HCT116 (cell line): ENCODE results near the gene OXCT1. TPM values are rescaled to one million over a fixed set of nuclear protein-coding genes. Genes with fewer than 3 reads are reported as not detected.

ENCODE experiments used
- ATAC-seq: fragments of 200-7000 bp; cut with Tn5 transposase; 2 replicates; pipeline ENCODE4 v1.9.1; 2020; ENCODE audit warnings: mild to moderate bottlenecking, moderate library complexity
- BruUV-seq: library from RNA; stranded (reverse); fragments of 400-500 nt; replicated peaks from 2 replicates; lab custom pipeline; 2021; lab: Mats Ljungman, UMichigan
- CTCF ChIA-PET: fragments of 300-600 bp; sonication (Branson Sonifier 250); formaldehyde crosslinking; loops from one replicate; lab custom pipeline; 2021; ENCODE audit warnings: antibody characterized with exemption; lab: Charles Lee
- POLR2A ChIA-PET: fragments of 300-600, 350-600 bp; sonication (Branson Sonifier 250); formaldehyde crosslinking; loops from one replicate; lab custom pipeline; 2021; ENCODE audit warnings: antibody characterized with exemption; lab: Charles Lee
- RAD21 ChIA-PET, 2 experiments: fragments of 300-600 bp; sonication (Branson Sonifier 250); formaldehyde crosslinking; loops; one replicate each; lab custom pipeline; 2023; ENCODE audit warnings: low total read pairs in 2 of 2; ENCODE audit not compliant: uncharacterized antibody in 2 of 2, unreplicated experiment in 2 of 2, low non-redundant PET in 1 of 2; lab: Charles Lee
- DNase-seq: peaks from one replicate; pipeline ENCODE4 v3.0.0-alpha.2; 2010; ENCODE audit warnings: low read depth, low spot score
- H2AFZ ChIP-seq: fragments of 200-600 bp; shearing (Covaris generic), sonication (generic); 2 replicates; pipeline ENCODE4 v1.6.1; 2017; ENCODE audit warnings: low read depth, mixed run types, mixed read lengths, antibody characterized with exemption, low read length; ENCODE audit not compliant: poor library complexity, severe bottlenecking
- H3K27ac ChIP-seq: 2 replicates; pipeline ENCODE4 v1.5.1; 2012; ENCODE audit warnings: low read depth, low read length
- H3K27me3 ChIP-seq: fragments of 200-600 bp; sonication (generic); 2 replicates; pipeline ENCODE4 v1.6.1; 2016; ENCODE audit warnings: mixed run types, low read length, mixed read lengths; ENCODE audit not compliant: insufficient read depth
- H3K36me3 ChIP-seq, 2 experiments: fragments of 200-500 bp in 1 of 2; fragments of 200-600 bp in 1 of 2; sonication (Bioruptor generic) in 1 of 2; sonication (generic) in 1 of 2; 2 replicates each; pipeline versions ENCODE4 v1.5.1 to v1.6.1; 2014 to 2016; ENCODE audit warnings: low read length in 2 of 2, inconsistent platforms in 1 of 2, mixed read lengths in 1 of 2, mixed run types in 1 of 2; ENCODE audit not compliant: insufficient read depth in 2 of 2, control insufficient read depth in 1 of 2
- H3K4me1 ChIP-seq, 2 experiments: fragments of 200-600 bp in 1 of 2; sonication (generic) in 1 of 2; 2 replicates each; pipeline versions ENCODE4 v1.5.1 to v1.6.1; 2012 to 2017; ENCODE audit warnings: low read length in 2 of 2, inconsistent platforms in 1 of 2, mild to moderate bottlenecking in 1 of 2, mixed read lengths in 1 of 2, mixed run types in 1 of 2, moderate library complexity in 1 of 2; ENCODE audit not compliant: insufficient read depth in 2 of 2, control insufficient read depth in 1 of 2
- H3K4me2 ChIP-seq: fragments of 200-600 bp; sonication (generic); 2 replicates; pipeline ENCODE4 v1.6.1; 2017; ENCODE audit warnings: mixed run types, low read length, mixed read lengths
- H3K4me3 ChIP-seq, 2 experiments: fragments of 200-600 bp in 1 of 2; sonication (generic) in 1 of 2; replicated peaks in 1 of 2; 2 replicates each; pipeline ENCODE4 v1.5.1; 2011 to 2016; ENCODE audit warnings: low read length in 2 of 2, control low read depth in 1 of 2, low read depth in 1 of 2, mild to moderate bottlenecking in 1 of 2, mixed read lengths in 1 of 2, mixed run types in 1 of 2
- H3K79me2 ChIP-seq: fragments of 200-600 bp; sonication (generic); 2 replicates; pipeline ENCODE4 v1.6.1; 2017; ENCODE audit warnings: mild to moderate bottlenecking, mixed run types, low read length, moderate library complexity, mixed read lengths; ENCODE audit not compliant: insufficient read depth
- H3K9ac ChIP-seq: fragments of 200-600 bp; sonication (generic); 2 replicates; pipeline ENCODE4 v1.6.1; 2016; ENCODE audit warnings: low read length, mixed read lengths
- H3K9me2 ChIP-seq: fragments of 200-600 bp; sonication (generic), shearing (Covaris generic); 2 replicates; pipeline ENCODE4 v1.6.1; 2017; ENCODE audit warnings: mixed run types, mild to moderate bottlenecking, moderate library complexity; ENCODE audit not compliant: insufficient read depth
- H3K9me3 ChIP-seq, 2 experiments: fragments of 200-500 bp in 1 of 2; fragments of 200-600 bp in 1 of 2; sonication (Bioruptor generic) in 1 of 2; sonication (generic) in 1 of 2; 2 replicates each; pipeline ENCODE4 v1.6.1; 2014 to 2017; ENCODE audit warnings: low read length in 2 of 2, mixed read lengths in 2 of 2, inconsistent platforms in 1 of 2, low read depth in 1 of 2, mild to moderate bottlenecking in 1 of 2, mixed run types in 1 of 2, moderate library complexity in 1 of 2; ENCODE audit not compliant: control insufficient read depth in 1 of 2, insufficient read depth in 1 of 2
- H4K20me1 ChIP-seq: fragments of 200-600 bp; sonication (generic), shearing (Covaris generic); 2 replicates; pipeline ENCODE4 v1.6.1; 2017; ENCODE audit warnings: mixed run types, mild to moderate bottlenecking, moderate library complexity; ENCODE audit not compliant: insufficient read depth
- ATF3 ChIP-seq: IDR thresholded peaks from 2 replicates; pipeline ENCODE4 v1.6.1; 2012
- CBX3 ChIP-seq: IDR thresholded peaks from 2 replicates; pipeline ENCODE4 v1.6.1; 2012; ENCODE audit warnings: low read depth
- CTCF ChIP-seq, 3 experiments: fragments of 200-600 bp in 1 of 3; sonication (generic) in 1 of 3; IDR thresholded peaks in 2 of 3; conservative IDR thresholded peaks in 1 of 3; 2 replicates each; pipeline ENCODE4 v1.5.1; 2012 to 2017; ENCODE audit warnings: low read depth in 2 of 3, low read length in 2 of 3, antibody characterized with exemption in 1 of 3, borderline replicate concordance in 1 of 3, control low read depth in 1 of 3, mild to moderate bottlenecking in 1 of 3, mixed read lengths in 1 of 3, mixed run types in 1 of 3, moderate library complexity in 1 of 3; ENCODE audit not compliant: insufficient read depth in 1 of 3
- EGR1 ChIP-seq: IDR thresholded peaks from 2 replicates; pipeline ENCODE4 v1.6.1; 2012; ENCODE audit warnings: low read depth
- ELF1 ChIP-seq: IDR thresholded peaks from 2 replicates; pipeline ENCODE4 v1.6.1; 2012; ENCODE audit warnings: low read depth, borderline replicate concordance
- EZH2 ChIP-seq: fragments of 200-600 bp; sonication (generic); IDR thresholded peaks from 2 replicates; pipeline ENCODE4 v1.6.1; 2017; ENCODE audit warnings: antibody characterized with exemption, mixed run types
- MAX ChIP-seq: IDR thresholded peaks from 2 replicates; pipeline ENCODE4 v1.6.1; 2012
- POLR2A ChIP-seq: IDR thresholded peaks from 2 replicates; pipeline ENCODE4 v1.7.0; 2011; ENCODE audit warnings: borderline replicate concordance; ENCODE audit not compliant: insufficient read depth, insufficient read length; ENCODE audit errors: extremely low read depth
- POLR2AphosphoS5 ChIP-seq: IDR thresholded peaks from 2 replicates; pipeline ENCODE4 v1.6.1; 2011; ENCODE audit warnings: mild to moderate bottlenecking, low read depth, low read length, moderate library complexity
- SIN3A ChIP-seq: IDR thresholded peaks from 2 replicates; pipeline ENCODE4 v1.6.1; 2012; ENCODE audit warnings: low read depth
- SP1 ChIP-seq: IDR thresholded peaks from 2 replicates; pipeline ENCODE4 v1.6.1; 2012; ENCODE audit warnings: low read depth
- SRF ChIP-seq: IDR thresholded peaks from 2 replicates; pipeline ENCODE4 v1.6.1; 2012; ENCODE audit warnings: low read depth
- YY1 ChIP-seq: IDR thresholded peaks from 2 replicates; pipeline ENCODE4 v1.6.1; 2011; ENCODE audit warnings: low read length, low read depth, moderate library complexity, mild to moderate bottlenecking; ENCODE audit not compliant: insufficient replicate concordance; ENCODE audit errors: extremely low read depth
- ZBTB33 ChIP-seq: IDR thresholded peaks from 2 replicates; pipeline ENCODE4 v1.6.1; 2011; ENCODE audit warnings: mild to moderate bottlenecking, low read length, moderate library complexity; ENCODE audit not compliant: insufficient replicate concordance; ENCODE audit errors: extremely low read depth
- ZFX ChIP-seq: fragments of 450-650 bp; IDR thresholded peaks from 2 replicates; pipeline ENCODE4 v1.6.1; 2017
- intact Hi-C: fragments of 100-400 bp; cut with micrococcal nuclease; formaldehyde crosslinking; loops from 2 replicates; pipeline ENCODE4 v1.10.0; 2022
- total RNA-seq: library from RNA; stranded (reverse); gene quantifications from one replicate; pipeline ENCODE4 v1.2.1, GENCODE V29; 2021; ENCODE audit not compliant: unreplicated experiment

Gene OXCT1
- total RNA-seq, 1 experiment from 2014 or later, result 28.1 TPM

- no peaks in the 10 kb centered on the region; the same call in 1 of the 2 replicates for H4K20me1 ChIP-seq
- H3K4me2 ChIP-seq, result peak within 1 kb of the TSS; percentile 81
- H3K27me3 ChIP-seq, result no peaks in the 10 kb centered on the region
- CTCF ChIA-PET, result interaction anchor here (0.8 to 1.4 kb wide), 2 partner anchors 48 to 153 kb away, joined by 4 read pairs; no protein-coding TSS in a partner anchor
- H3K4me3 ChIP-seq, result peak within 1 kb of the TSS; percentile 74 to 89
- H3K4me1 ChIP-seq, result peaks cover 8 to 18% of the 10 kb centered on the region in 2 experiments; a peak in 3 of 4 replicates
- H3K27ac ChIP-seq, result peak within 1 kb of the TSS; percentile 47
- intact Hi-C loops, result loop anchor here (1.0 kb wide), 1 partner anchor 21 kb away; the partner anchor contains the start of gene FBXO4
- H2AFZ ChIP-seq, result peak within 1 kb of the TSS; percentile 10
- H3K9ac ChIP-seq, result peak within 1 kb of the TSS; percentile 78
- RAD21 ChIA-PET, result no interaction called here
- peak; percentile 97 for TF ChIP-seq ZFX
- no peak for TF ChIP-seq EGR1
- TF ChIP-seq SIN3A, result peak; percentile 93; the same call in 1 of the 2 replicates
- TF ChIP-seq CBX3, result peak; percentile 77
- no peak for TF ChIP-seq EZH2
- peak; percentile 97 for TF ChIP-seq SRF
- peak; percentile 58 for TF ChIP-seq POLR2A
- peak; percentile 75 for TF ChIP-seq ELF1
- TF ChIP-seq ATF3, result no peak
- peak; percentile 91 for TF ChIP-seq YY1
- TF ChIP-seq CTCF (IDR thresholded peaks at IDR 0.05 in 2 of 3, conservative IDR thresholded peaks at IDR 0.05 in 1 of 3; ENCODE audit: borderline replicate concordance in 1 of 3, insufficient read depth in 1 of 3, low read depth in 2 of 3, low read length in 2 of 3), result no peak
- TF ChIP-seq SP1, result peak; percentile 93
- TF ChIP-seq POLR2AphosphoS5, result peak; percentile 60; the same call in 1 of the 2 replicates
- TF ChIP-seq MAX, result peak; percentile 88
- TF ChIP-seq ZBTB33, result no peak
- peaks cover 8 to 10% of the 10 kb centered on the region in 2 experiments; a peak in 2 of 4 replicates for H3K36me3 ChIP-seq
- DNase-seq (peak; percentile 97), ATAC-seq (peak; percentile 98)
- peaks cover 30% of the 10 kb centered on the region for H3K79me2 ChIP-seq
- POLR2A ChIA-PET, result interaction anchor here (1.1 to 1.6 kb wide), 4 partner anchors 13 to 23 kb away, joined by 3 to 7 read pairs (median 4); partner anchors contain the start of gene FBXO4
- no peaks in the 10 kb centered on the region for H3K9me3 ChIP-seq
- BruUV-seq, result TSS peak; percentile 56
- H3K9me2 ChIP-seq, result no peaks in the 10 kb centered on the region
These were observed 33.9 kb upstream of the OXCT1 start, which contains the start of gene RIMOC1 for GRCh38 chr5:41903892-41904799. TSS of gene RIMOC1 (plus strand) at chr5:41904344. CDS start at chr5:41904368, 24 bp downstream.
